Measurements from ENCODE around the gene KRT73.

Gene KRT73

GRCh38 chr12:52645120-52645761 lies 26.9 kb upstream of the KRT73 start:
- peak in 1 of 2 experiments; percentile 9 for DNase-seq

GRCh38 chr12:52644078-52644415 lies 25.7 kb upstream of the KRT73 start:
- DNase-seq = no peak

GRCh38 chr12:52643233-52644077 lies 25.1 kb upstream of the KRT73 start:
- no peak for DNase-seq

GRCh38 chr12:52641468-52641867 lies 23.1 kb upstream of the KRT73 start:
- peak in 1 of 2 experiments; percentile 19 for DNase-seq

GRCh38 chr12:52637299-52637698 lies 18.9 kb upstream of the KRT73 start:
- DNase-seq = no peak

GRCh38 chr12:52636592-52637258 lies 18.4 kb upstream of the KRT73 start:
- DNase-seq = no peak

GRCh38 chr12:52636189-52636588 lies 17.8 kb upstream of the KRT73 start:
- DNase-seq = no peak

- DNase-seq = no peak
These were observed 16.1 kb upstream of the KRT73 start for GRCh38 chr12:52634266-52635056.

GRCh38 chr12:52633383-52633782 lies 15.0 kb upstream of the KRT73 start:
- no peak for DNase-seq

GRCh38 chr12:52632656-52633055 lies 14.3 kb upstream of the KRT73 start:
- DNase-seq = no peak

GRCh38 chr12:52631676-52632459 lies 13.5 kb upstream of the KRT73 start:
- no peak for DNase-seq

GRCh38 chr12:52631264-52631663 lies 12.9 kb upstream of the KRT73 start:
- no peak for DNase-seq

GRCh38 chr12:52630599-52631200 lies 12.3 kb upstream of the KRT73 start:
- no peak for DNase-seq

- no peak for DNase-seq
These were observed 11.7 kb upstream of the KRT73 start for GRCh38 chr12:52630008-52630500.

GRCh38 chr12:52629281-52630007 lies 11.1 kb upstream of the KRT73 start:
- no peak for DNase-seq

GRCh38 chr12:52628841-52629240 lies 10.5 kb upstream of the KRT73 start:
- DNase-seq = no peak

- no peak for DNase-seq
These were observed 9.8 kb upstream of the KRT73 start for GRCh38 chr12:52628111-52628507.

- no peak for DNase-seq
These were observed 9.2 kb upstream of the KRT73 start for GRCh38 chr12:52627395-52628110.

GRCh38 chr12:52622349-52622748 lies 4.0 kb upstream of the KRT73 start:
- no peak for DNase-seq

- no peak for DNase-seq
These were observed 507 bp upstream of the KRT73 start for GRCh38 chr12:52618866-52619265.

Data from stimulated activated CD4-positive, alpha-beta T cell treated with anti-CD3 and anti-CD28 coated beads, Interleukin-4, amount 100 ng/mL, for 4 hours (primary cell).